CD4-positive, alpha-beta T cell treated with Interferon alpha-2 for 1 hour (primary cell): ENCODE results near the gene NHSL2.
"Not testable (repeated sequence)": the region's sequence is repeated elsewhere in the genome, so short reads cannot be mapped to it uniquely, and the experiment has no call there.

Experiments
- DNase-seq, 2 donors: peaks; one replicate each; pipeline ENCODE4 v3.0.0-alpha.2; 2020 to 2022

NHSL2 gene

GRCh38 chrX:71927040-71927439 lies 16.4 kb downstream of the NHSL2 start:
- no peak for DNase-seq

GRCh38 chrX:71928856-71929255 lies 18.2 kb downstream of the NHSL2 start:
- DNase-seq, result no peak

DNA sequence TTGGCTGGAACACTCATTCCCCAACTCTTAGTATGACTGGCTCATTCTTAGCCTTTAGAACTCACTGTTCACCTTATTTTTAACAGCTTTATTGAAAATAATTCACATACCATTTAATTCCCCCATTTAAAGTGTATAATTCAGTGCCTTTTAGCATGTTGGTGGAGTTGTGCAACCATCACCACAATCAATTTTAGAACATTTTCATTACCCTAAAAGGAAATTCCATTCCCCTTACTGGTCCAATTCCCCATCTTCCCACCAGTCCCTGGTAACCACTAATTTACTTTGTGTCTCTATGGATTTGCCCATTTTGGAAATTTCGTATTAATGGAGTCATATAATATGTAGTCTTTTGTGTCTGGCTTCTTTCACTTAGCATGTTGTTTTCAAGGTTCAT lies 19.7 kb downstream of the NHSL2 start:
- DNase-seq, result no peak

DNA sequence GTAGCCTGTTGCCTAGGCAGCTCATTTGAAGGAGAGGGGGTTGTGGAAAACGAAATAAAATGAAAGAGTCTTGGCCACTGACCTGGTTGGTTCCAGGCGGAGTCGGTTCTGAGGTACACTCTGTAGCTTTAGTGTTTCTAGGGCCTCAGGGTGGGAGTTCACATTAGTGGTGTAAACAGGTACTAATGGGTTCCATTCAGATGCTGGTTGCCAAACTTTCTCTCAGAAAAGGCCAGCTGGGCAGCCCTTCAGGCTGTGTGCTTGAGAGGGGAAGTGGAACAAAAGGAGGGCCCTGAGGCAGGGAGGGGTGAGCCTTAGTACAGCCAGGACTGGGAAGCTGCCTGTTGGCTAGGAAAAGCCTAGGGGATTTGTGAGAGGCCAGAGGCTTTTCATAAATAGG lies 24.8 kb downstream of the NHSL2 start:
- DNase-seq, result no peak

DNA sequence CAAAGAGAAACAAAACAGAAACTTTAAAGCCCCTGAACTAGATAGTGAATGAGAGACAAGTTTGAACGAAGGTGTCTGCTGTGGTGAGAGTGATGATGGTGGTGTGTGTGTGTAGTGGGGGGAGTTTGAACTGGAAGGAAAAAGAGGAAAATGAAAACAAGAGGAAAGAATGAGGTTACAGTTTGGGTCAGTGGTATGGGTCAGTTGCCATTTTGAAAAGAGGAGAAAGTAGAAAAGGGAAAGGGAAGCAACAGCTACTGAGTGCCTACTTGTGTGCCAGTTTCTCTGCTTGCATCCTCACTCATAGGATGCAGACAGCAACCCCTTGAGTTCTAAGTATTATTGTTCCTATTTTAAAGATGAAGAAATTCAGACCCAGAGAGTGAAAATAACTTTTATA lies 26.0 kb downstream of the NHSL2 start:
- no peak for DNase-seq

DNA sequence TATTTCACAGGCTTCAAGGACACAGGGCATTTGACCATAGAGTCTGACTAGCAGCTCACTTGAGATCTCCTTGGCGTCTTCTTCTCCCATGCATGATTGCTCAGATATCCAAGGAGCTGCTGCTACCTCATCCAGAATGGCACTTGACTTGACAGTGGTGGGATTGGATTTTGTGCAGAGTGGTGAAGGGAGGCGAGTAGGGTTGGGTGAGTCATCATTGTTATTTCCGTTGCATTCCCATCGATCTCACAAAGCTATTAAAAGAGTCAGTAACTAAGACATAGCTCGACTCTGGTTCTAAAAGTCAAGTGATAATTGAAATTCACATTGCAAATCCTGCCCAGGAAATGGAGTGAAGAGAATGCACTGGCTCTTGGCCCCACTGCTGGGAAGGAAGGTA lies 27.7 kb downstream of the NHSL2 start:
- DNase-seq, result no peak

- DNase-seq, result no peak
Measured at GRCh38 chrX:71941145-71941544, 30.5 kb downstream of the NHSL2 start.

DNA sequence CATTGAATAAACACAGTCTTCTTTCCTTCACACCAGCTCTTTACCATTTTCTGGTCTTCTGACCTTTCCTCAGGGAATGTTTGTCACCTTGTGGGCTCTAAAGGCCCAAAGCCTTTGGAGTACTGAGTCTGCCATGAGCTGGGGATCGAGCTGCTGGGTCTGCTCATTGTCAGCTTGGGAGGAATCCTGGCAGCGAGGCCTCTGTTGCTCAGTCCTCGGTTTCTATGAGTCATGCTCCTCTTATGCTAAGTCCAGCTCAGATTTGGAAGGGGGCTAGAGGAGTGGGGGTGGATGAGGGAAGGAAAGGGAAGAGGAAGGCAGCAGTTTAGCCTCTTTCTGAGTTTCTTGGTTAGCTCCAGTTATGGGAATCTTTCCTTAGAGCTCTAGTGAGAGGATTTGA lies 31.1 kb downstream of the NHSL2 start:
- no peak for DNase-seq

DNA sequence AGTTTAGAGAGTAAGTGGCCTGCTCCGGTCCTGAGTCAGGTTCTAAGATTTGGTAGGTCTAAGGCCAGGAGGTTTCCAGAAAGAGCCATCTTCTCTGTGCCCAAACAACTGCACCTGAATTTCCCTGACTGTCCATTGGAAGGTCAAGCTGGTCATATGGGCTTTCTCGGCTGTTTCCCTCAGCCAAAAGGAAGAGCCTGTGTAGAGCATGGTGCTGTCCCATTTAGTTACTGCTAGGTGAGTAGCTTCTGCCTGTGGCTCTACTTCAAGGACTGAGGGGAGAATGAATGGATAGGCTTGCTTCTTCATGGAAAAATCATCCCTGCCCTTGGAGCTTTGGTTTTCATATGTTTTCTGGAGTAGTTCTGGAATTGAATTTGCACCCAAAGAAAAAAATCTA lies 33.7 kb downstream of the NHSL2 start:
- no peak for DNase-seq

GRCh38 chrX:71945237-71945805 lies 34.7 kb downstream of the NHSL2 start:
- no peak for DNase-seq

DNA sequence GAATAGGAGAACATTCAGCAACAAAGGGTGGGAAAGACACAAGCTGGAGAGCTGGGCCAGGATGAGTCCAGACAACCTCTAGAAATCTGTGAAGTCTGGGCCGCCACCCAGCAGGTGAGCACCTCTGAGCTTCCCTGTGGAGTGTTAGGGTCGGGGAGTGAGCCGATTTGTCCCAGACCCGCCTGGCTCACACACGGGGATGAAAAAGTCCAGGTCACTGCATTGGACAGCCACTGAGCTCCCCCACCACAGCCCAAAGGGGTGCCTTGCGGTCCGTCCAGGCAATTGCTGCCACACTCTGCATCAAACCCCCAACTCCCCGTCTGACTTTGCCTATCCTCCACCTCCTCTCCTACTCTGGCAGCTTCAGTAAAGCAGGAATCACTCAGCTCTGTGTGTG lies 38.7 kb downstream of the NHSL2 start:
- no peak for DNase-seq

GRCh38 chrX:71949844-71950445 lies 39.3 kb downstream of the NHSL2 start:
- no peak for DNase-seq

DNA sequence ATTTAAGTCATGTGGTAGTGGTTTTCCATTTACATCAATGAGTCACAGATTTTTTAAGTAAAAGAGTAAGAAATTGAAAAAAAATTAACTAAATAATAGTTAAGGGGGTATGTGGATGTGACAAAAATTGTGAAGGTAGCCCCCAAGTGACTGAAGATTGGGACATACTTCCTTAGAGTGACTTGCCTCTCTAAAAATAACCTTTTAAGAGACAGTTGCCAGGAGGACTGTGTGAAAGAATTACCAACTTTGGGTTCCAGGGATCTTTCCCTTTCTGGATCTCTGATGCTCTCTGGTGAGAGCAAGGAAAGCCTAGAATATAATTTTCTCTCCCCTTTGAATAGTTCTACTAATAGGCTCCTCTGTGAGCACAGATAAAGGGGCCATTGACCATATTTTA lies 42.7 kb downstream of the NHSL2 start:
- no peak for DNase-seq

DNA sequence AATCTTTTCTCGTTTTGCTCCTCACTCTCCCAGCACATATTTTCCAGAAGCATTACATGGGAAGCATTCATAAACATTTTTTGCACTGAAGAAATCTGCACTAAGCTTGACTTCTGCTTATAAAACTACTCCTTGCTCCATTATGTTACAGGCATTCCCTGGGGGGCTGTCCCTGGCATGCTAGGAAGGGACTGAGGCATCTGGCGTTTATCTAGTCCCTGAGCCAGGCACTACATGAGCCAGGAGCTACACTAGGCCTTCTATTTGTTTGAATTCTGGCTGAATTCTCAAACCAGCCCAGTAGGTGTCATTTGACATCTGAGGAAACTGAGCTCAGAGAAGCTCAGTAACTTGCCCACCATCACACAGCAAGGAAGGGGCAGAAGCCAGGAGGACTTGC lies 43.3 kb downstream of the NHSL2 start:
- DNase-seq, result no peak

- DNase-seq, result no peak
Measured at GRCh38 chrX:71954458-71954857, 43.8 kb downstream of the NHSL2 start.

- no peak for DNase-seq
Measured at GRCh38 chrX:71955530-71956120, 45.0 kb downstream of the NHSL2 start.

DNA sequence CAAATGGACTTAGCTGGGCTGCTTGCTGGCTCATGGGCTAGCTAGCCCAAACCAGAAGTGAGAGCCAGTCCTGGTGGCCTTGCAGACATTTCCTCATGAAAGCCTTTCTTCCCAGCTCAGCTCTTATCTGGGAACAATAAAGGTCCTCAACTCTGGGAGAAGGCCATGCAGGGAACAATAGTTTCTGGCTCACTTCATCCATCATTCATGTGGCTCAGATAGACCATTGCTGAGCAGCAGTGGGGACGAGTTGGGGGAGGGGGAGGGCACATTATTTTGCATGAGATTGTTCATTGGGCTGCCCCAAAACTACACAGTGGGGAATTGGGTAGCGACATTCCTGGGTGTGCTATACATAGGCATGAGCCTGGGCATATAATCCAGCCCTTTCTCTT lies 47.6 kb downstream of the NHSL2 start:
- DNase-seq, result no peak

GRCh38 chrX:71964184-71964583 lies 53.5 kb downstream of the NHSL2 start:
- not testable (repeated sequence) for DNase-seq

- no peak for DNase-seq
Measured at GRCh38 chrX:71974916-71975315, 64.3 kb downstream of the NHSL2 start.

DNA sequence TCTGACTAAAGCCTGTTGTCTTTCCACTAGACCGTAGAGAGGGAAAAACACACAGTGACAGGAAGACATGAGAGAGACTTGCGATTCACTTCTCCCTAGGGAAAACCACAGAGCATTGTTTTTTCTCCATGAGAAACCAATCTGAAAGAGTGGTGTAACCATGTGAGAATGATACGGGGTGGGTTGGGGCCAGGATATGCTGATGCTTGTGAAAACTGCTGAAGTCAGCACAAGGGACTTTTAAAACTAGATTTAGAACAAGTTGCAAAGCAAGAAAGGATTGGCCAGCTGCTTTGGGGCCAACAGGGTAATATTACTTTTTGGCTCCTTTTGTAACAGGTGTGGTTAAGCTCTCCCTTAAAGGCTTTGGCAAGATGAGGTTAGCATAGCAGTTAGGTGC lies 66.1 kb downstream of the NHSL2 start:
- DNase-seq, result no peak

- no peak for DNase-seq
Measured at GRCh38 chrX:71978164-71978563, 67.5 kb downstream of the NHSL2 start.

DNA sequence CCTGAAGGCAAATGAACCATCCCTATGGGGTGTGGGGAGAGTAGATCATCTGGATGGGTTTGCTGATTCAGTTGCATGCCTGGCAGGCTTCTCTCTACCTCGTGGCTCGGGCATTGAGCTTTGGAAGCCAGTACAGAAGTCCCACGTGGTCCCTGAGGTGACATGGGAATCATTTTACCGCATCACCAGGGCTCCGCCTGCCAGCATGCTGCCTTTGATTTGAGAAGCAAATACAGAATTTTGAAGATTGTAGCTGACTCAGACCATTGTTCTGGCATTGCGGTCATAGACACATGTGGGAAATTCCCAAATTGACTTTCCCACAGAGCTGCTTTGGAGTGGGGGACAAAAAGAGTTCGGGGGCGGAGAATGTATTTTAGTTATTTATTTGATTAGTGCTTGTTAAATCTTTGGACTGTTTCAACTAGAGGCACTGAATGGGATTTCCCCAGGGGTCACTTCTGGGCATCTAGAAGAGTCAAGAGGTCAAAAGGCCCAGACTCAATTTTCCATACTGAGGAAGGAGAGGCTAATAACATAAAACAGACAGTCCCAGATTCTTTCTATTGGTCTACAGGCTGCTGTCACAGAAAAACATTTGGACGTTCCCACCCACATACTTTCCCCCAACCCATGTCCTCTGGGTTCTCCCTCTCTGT lies 79.3 kb downstream of the NHSL2 start:
- no peak for DNase-seq

GRCh38 chrX:71990518-71990917 lies 79.9 kb downstream of the NHSL2 start:
- no peak for DNase-seq

DNA sequence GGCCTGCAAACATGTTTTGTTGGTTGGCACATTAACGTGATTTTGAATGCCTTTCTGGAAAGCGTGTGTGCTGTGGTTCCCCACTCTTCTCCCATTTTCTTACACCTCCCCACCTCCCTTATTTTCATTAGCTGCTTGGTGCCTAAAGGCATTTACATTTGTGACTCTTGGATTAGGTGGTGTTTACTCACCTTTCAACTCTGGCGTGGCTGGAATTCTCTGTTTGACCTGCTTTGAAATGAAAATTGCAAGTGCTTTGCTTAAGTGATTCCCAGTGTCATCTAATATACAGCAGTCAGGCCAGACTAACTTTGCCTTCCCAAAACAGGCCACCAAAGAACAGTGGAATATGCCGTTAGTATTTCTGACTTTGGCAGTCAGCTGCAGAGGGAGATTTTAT lies 80.5 kb downstream of the NHSL2 start:
- no peak for DNase-seq
